Astrocyte of the cerebellum (primary cell): ENCODE data around the gene DDX49.

Experiments used
- DNase-seq: peaks from one replicate; pipeline ENCODE4 v3.0.0-alpha.2; 2011; ENCODE audit warnings: low read depth
- H3K4me3 ChIP-seq: 2 replicates; pipeline ENCODE4 v1.5.1; 2011; ENCODE audit warnings: mild to moderate bottlenecking, low read depth, low read length, moderate library complexity
- CTCF ChIP-seq: IDR thresholded peaks from 2 replicates; pipeline ENCODE4 v1.5.1; 2012; ENCODE audit warnings: low read length, low read depth, moderate library complexity, mild to moderate bottlenecking; ENCODE audit errors: missing control alignments
- in situ Hi-C: cut with HindIII; loops from 2 replicates; pipeline ENCODE4 v1.10.0; 2017; ENCODE audit warnings: low sequenced_read_pairs

DDX49 gene

GRCh38 chr19:18905513-18906236 is 13.8 kb upstream of the DDX49 start:
- in situ Hi-C loops, result no loop called here
- H3K4me3 ChIP-seq, result no peak overlapping the region
- no peak for TF ChIP-seq CTCF
- DNase-seq, result no peak

GRCh38 chr19:18906605-18907519 is 12.7 kb upstream of the DDX49 start:
- no peak overlapping the region for H3K4me3 ChIP-seq
- DNase-seq, result no peak
- in situ Hi-C loops, result no loop called here
- no peak for TF ChIP-seq CTCF

- DNase-seq, result no peak
- H3K4me3 ChIP-seq, result no peak overlapping the region
- TF ChIP-seq CTCF, result no peak
- in situ Hi-C loops, result no loop called here
Observed at GRCh38 chr19:18908917-18909619, 10.4 kb upstream of the DDX49 start.

GRCh38 chr19:18910010-18910409 is 9.5 kb upstream of the DDX49 start:
- in situ Hi-C loops, result no loop called here
- no peak overlapping the region for H3K4me3 ChIP-seq
- no peak for DNase-seq
- no peak for TF ChIP-seq CTCF

- DNase-seq, result no peak
- H3K4me3 ChIP-seq, result no peak overlapping the region
- no peak for TF ChIP-seq CTCF
- in situ Hi-C loops, result no loop called here
Observed at GRCh38 chr19:18910801-18911436, 8.6 kb upstream of the DDX49 start.

- no peak overlapping the region for H3K4me3 ChIP-seq
- no peak for TF ChIP-seq CTCF
- in situ Hi-C loops, result no loop called here
- no peak for DNase-seq
Observed at GRCh38 chr19:18912933-18913332, 6.6 kb upstream of the DDX49 start.
